HepG2 (cell line): Measurements from ENCODE around the gene IQSEC1. TPM values are rescaled to one million over a fixed set of nuclear protein-coding genes. Genes with fewer than 3 reads are reported as not detected.

Experiments
- ATF5 ChIP-seq: sonication (generic); formaldehyde crosslinking; IDR thresholded peaks from 2 replicates; pipeline ENCODE4 v1.4.0; 2020; ENCODE audit warnings: mild to moderate bottlenecking, low read depth, missing genetic modification reagents
- ELK4 ChIP-seq: sonication (generic); formaldehyde crosslinking; IDR thresholded peaks from 2 replicates; pipeline ENCODE4 v1.9.0; 2021; ENCODE audit warnings: missing genetic modification reagents, borderline replicate concordance
- HMGXB3 ChIP-seq: sonication (generic); formaldehyde crosslinking; IDR thresholded peaks from 2 replicates; pipeline ENCODE4 v1.4.0; 2020; ENCODE audit warnings: missing genetic modification reagents, borderline replicate concordance
- JDP2 ChIP-seq: sonication (generic); formaldehyde crosslinking; IDR thresholded peaks from 2 replicates; pipeline ENCODE4 v1.8.1; 2022; ENCODE audit warnings: missing genetic modification reagents, borderline replicate concordance
- KDM2A ChIP-seq: sonication (generic); formaldehyde crosslinking; IDR thresholded peaks from 2 replicates; pipeline ENCODE4 v1.4.0; 2020; ENCODE audit warnings: low read depth, missing genetic modification reagents, borderline replicate concordance
- NCOA2 ChIP-seq: sonication (generic); formaldehyde crosslinking; IDR thresholded peaks from 2 replicates; pipeline ENCODE4 v1.8.0; 2022; ENCODE audit warnings: inconsistent platforms
- NFAT5 ChIP-seq: sonication (generic); formaldehyde crosslinking; IDR thresholded peaks from 2 replicates; pipeline ENCODE4 v1.4.0; 2020; ENCODE audit warnings: missing genetic modification reagents
- SUZ12 ChIP-seq: fragments of 150-350 bp; IDR thresholded peaks from 2 replicates; pipeline ENCODE4 v1.6.1; 2014; ENCODE audit warnings: low read depth, low read length
- TBX3 ChIP-seq: fragments of 450-650 bp; IDR thresholded peaks from 2 replicates; pipeline ENCODE4 v1.6.1; 2017; ENCODE audit warnings: antibody characterized with exemption, mild to moderate bottlenecking, inconsistent platforms, borderline replicate concordance
- ZFP82 ChIP-seq: sonication (generic); formaldehyde crosslinking; IDR thresholded peaks from 2 replicates; pipeline ENCODE4 v1.5.1; 2020; ENCODE audit warnings: mild to moderate bottlenecking, missing genetic modification reagents, borderline replicate concordance
- ZNF331 ChIP-seq: sonication (generic); formaldehyde crosslinking; IDR thresholded peaks from 2 replicates; pipeline ENCODE4 v1.4.0; 2020; ENCODE audit warnings: missing genetic modification reagents
- polyA plus RNA-seq, 8 experiments: library from polyadenylated mRNA; depleted of rRNA in 3 of 8; stranded (reverse) in 7 of 8; unstranded in 1 of 8; fragments of >200 nt; fragmentation: Illumina TruSeq in 4 of 8; extraction: Trizol in 4 of 8; gene quantifications; 2 replicates each; pipeline versions ENCODE4 v1.2.1 to v1.2.3, GENCODE V29; 2011 to 2016; ENCODE audit warnings: low read depth in 4 of 8, missing spikeins in 1 of 8, mixed read lengths in 1 of 8; ENCODE audit not compliant: insufficient read depth in 1 of 8
- total RNA-seq, 5 experiments: library from RNA; depleted of rRNA; stranded (reverse); fragments of >200 nt; fragmentation: Illumina TruSeq; extraction: Trizol; gene quantifications; 2 replicates each; pipeline ENCODE4 v1.2.3, GENCODE V29; 2016; ENCODE audit warnings: low read depth in 1 of 5
- TF ChIP-seq, protein P1 (sequence below): sonication (generic); formaldehyde crosslinking; IDR thresholded peaks from 2 replicates; pipeline ENCODE4 v1.5.1; 2020; ENCODE audit warnings: mild to moderate bottlenecking, missing genetic modification reagents, borderline replicate concordance

Gene IQSEC1
- total and polyA plus RNA-seq, 2 of the 13 experiments (the other 11 are each of a cell fraction or from before 2014, with no cell fraction given): 17.4 to 20.2 TPM

- TF ChIP-seq HMGXB3 (CRISPR knock-in tag): no peak
- no peak; the same call in 1 of the 2 replicates for TF ChIP-seq KDM2A (CRISPR knock-in tag)
- no peak for TF ChIP-seq NFAT5 (CRISPR knock-in tag)
- TF ChIP-seq ZFP82 (CRISPR knock-in tag): no peak
- TF ChIP-seq JDP2 (CRISPR knock-in tag): no peak
- TF ChIP-seq NCOA2: no peak
- peak; percentile 70 for TF ChIP-seq ZNF331 (CRISPR knock-in tag)
- TF ChIP-seq ELK4: no peak
- TF ChIP-seq SUZ12: no peak
- TF ChIP-seq, protein P1, sequence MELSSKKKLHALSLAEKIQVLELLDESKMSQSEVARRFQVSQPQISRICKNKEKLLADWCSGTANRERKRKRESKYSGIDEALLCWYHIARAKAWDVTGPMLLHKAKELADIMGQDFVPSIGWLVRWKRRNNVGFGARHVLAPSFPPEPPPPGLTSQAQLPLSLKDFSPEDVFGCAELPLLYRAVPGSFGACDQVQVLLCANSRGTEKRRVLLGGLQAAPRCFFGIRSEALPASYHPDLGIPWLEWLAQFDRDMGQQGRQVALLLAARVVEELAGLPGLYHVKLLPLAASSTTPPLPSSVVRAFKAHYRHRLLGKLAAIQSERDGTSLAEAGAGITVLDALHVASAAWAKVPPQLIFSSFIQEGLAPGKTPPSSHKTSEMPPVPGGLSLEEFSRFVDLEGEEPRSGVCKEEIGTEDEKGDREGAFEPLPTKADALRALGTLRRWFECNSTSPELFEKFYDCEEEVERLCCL (CRISPR knock-in tag): no peak
- peak; percentile 32; the same call in 1 of the 2 replicates for TF ChIP-seq TBX3
- TF ChIP-seq ATF5 (CRISPR knock-in tag): no peak
These were observed 80.4 kb downstream of the IQSEC1 start (continued) for GRCh38 chr3:12992629-12993516.
